Right lobe of liver (tissue), 6 donors: ENCODE data around the gene METTL26. TPM values are rescaled to one million over a fixed set of nuclear protein-coding genes. Genes with fewer than 3 reads are reported as not detected.

Experiments
- ATAC-seq, 4 donors: fragments of 200-7000 bp; cut with Tn5 transposase; one replicate each; pipeline ENCODE4 v1.9.1; 2020; ENCODE audit warnings: mild to moderate bottlenecking in 4 of 4, moderate library complexity in 4 of 4
- DNase-seq, 3 donors: peaks; one replicate each; pipeline ENCODE4 v3.0.0-alpha.2; 2020
- H3K27ac ChIP-seq, 3 donors: fragments of 200-600 bp; one replicate each; pipeline ENCODE4 v1.8.0; 2022
- H3K27me3 ChIP-seq, 2 donors: fragments of 200-600 bp; one replicate each; pipeline ENCODE4 v1.8.0; 2022
- H3K36me3 ChIP-seq, 4 donors: fragments of 200-600 bp; sonication (generic) in 1 of 4; one replicate each; pipeline versions ENCODE4 v1.5.1 to v1.8.0; 2017 to 2022; ENCODE audit warnings: control low read depth in 1 of 4
- H3K4me1 ChIP-seq, 4 donors: fragments of 200-600 bp; sonication (generic) in 1 of 4; one replicate each; pipeline versions ENCODE4 v1.5.1 to v1.8.0; 2017 to 2022; ENCODE audit warnings: control low read depth in 1 of 4
- H3K4me3 ChIP-seq, 3 donors: fragments of 200-600 bp; one replicate each; pipeline ENCODE4 v1.8.0; 2022
- H3K9me3 ChIP-seq, 4 donors: fragments of 200-600 bp; sonication (generic) in 1 of 4; one replicate each; pipeline versions ENCODE4 v1.5.1 to v1.8.0; 2017 to 2022; ENCODE audit warnings: control low read depth in 1 of 4
- POLR2A ChIP-seq: fragments of 450-650 bp; IDR thresholded peaks from one replicate; pipeline ENCODE4 v1.6.1; 2017; ENCODE audit warnings: antibody characterized with exemption, mild to moderate bottlenecking
- WGBS: methylation state at CpG from one replicate; pipeline ENCODE4 v1.1.6; 2018; ENCODE audit warnings: low coverage, low lambda C conversion rate; ENCODE audit not compliant: insufficient coverage; ENCODE audit errors: missing lambda C conversion rate; 5-methylcytosine and 5-hydroxymethylcytosine counted together
- intact Hi-C, 2 donors: fragments of 100-400 bp; cut with DNase I; formaldehyde crosslinking; loops; one replicate each; pipeline versions ENCODE4 v1.11.2 to v1.14.1; 2022
- total RNA-seq, 6 experiments: library from RNA; depleted of rRNA in 2 of 6; stranded (reverse); fragments of >200 nt in 2 of 6; fragmentation: NEBNext Ultra II Directional in 3 of 6; extraction: Animal tissue kit (Norgen Biotek cat#: 25700) in 3 of 6; gene quantifications; one replicate each; pipeline versions ENCODE4 v1.1.0 to v1.2.4, GENCODE V29; 2016 to 2023
- TF ChIP-seq, protein P1 (sequence below), 4 donors: fragments of 200-600 bp in 3 of 4; fragments of 450-650 bp in 1 of 4; IDR thresholded peaks; one replicate each; pipeline versions ENCODE4 v1.5.1 to v1.8.0; 2016 to 2022; ENCODE audit warnings: antibody characterized with exemption in 4 of 4, mild to moderate bottlenecking in 2 of 4
- donor health status: DM: no; HTN: yes; CAD: no.
- donor health status: DM: no; HTN: no; CAD: no.
- donor health status: DM: no; HTN: no; CAD: no.
- donor health status: DM: no; HTN: yes; CAD: no.
- donor health status: DM: no; HTN: yes; CAD: no.

METTL26 gene
- total RNA-seq, 6 experiments from 2014 or later, result 22.7 to 126 (median 32.6) TPM

DNA sequence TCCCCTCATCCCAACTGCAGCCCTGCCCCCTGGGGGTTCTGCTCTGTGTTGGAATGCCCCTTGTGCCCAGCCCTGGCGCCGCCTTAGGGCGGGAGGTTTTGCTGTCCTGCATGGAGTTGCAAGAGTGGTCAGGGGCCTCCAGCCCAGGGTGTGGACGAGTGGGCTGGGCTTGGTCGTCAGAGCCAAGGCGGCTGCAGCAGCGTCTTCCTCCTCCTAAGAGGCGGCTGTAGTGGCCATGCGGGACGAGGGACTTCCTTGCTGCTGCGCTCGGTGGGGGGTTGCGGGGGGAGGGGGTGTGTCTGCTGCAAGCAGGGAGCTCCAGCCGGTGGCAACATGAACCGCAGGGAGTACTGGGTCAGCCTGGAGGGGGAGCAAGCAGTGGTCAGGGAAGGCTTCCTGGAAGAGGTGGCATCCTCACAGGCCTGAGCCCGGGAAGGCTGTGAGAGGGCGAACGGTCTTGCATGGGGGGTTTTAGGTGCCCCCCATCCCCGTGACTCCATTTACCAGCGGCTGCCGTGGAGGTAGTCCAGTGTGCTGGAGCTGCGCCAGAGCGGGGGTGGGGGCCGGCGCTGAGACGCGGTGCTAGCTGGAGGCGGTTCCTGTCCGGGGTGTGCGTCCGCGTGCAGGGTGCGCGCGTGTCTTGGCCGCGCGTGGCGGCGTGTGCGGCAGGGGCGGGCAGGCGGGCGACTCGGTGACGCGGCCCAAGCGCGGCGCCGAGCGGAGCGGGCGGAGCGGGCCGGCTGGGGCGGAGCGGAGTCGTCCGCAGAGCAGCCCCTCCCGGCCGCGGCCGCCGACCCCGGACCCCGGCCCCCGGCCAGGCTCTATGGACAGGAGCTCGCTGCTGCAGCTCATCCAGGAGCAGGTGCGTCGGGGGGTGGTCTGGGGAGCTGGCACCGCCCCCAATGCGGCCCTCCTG, 39.1 kb upstream of the METTL26 start, which contains the start of gene RHBDL1:
Gene RHBDL1, plus strand, starts transcription at position 704 of the 916 bp plus-strand sequence. Its CDS starts 120 bp downstream, at position 824.
- no peaks in the 10 kb centered on the region for H3K9me3 ChIP-seq
- DNase-seq, result no peak

DNA sequence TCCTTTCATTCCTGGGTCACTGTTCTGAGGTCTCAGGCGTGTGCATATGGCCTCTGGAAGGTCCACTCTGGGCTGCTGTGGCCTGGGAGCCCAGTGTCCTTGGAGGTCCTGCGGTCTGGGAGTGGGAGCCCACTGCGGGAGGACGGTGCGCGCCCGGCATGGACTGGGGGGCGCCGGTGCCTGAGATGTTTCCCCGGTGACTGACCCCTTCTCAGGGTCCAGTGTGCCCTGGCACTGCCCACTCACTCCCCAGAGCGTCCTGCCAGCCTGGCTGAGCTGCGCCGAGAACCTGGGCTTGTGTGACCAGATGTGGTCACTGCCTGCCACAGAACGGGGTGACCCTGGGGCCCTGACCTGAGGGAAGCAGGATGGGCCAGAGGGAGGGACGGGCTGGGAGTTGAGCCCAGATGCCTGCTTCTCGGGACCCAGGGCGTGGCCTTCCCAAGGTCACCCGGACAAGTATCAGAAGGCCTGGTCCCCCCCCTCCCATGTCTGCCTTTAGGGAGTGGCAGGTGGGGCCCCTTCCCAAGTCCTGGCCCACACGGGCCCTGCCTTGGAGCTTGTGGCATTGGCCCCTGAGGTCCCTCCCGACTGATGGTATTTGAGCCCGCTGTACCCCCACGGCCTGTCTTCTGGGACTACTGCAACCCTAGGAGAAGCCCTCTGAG, 38.2 kb upstream of the METTL26 start:
- WGBS, result 20% methylated on average over 1 of the region's 22 CpGs
- H3K9me3 ChIP-seq, result no peaks in the 10 kb centered on the region
- no peak for TF ChIP-seq POLR2A
- TF ChIP-seq, protein P1, sequence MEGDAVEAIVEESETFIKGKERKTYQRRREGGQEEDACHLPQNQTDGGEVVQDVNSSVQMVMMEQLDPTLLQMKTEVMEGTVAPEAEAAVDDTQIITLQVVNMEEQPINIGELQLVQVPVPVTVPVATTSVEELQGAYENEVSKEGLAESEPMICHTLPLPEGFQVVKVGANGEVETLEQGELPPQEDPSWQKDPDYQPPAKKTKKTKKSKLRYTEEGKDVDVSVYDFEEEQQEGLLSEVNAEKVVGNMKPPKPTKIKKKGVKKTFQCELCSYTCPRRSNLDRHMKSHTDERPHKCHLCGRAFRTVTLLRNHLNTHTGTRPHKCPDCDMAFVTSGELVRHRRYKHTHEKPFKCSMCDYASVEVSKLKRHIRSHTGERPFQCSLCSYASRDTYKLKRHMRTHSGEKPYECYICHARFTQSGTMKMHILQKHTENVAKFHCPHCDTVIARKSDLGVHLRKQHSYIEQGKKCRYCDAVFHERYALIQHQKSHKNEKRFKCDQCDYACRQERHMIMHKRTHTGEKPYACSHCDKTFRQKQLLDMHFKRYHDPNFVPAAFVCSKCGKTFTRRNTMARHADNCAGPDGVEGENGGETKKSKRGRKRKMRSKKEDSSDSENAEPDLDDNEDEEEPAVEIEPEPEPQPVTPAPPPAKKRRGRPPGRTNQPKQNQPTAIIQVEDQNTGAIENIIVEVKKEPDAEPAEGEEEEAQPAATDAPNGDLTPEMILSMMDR (IDR thresholded peaks at IDR 0.05), result no peak
- H3K27ac ChIP-seq, result no peak overlapping the region
- DNase-seq (no peak), ATAC-seq (no peak)
- no peak overlapping the region for H3K4me3 ChIP-seq
- intact Hi-C loops, result no loop called here
- peaks cover 0 to 43% (median 15%) of the 10 kb centered on the region in 4 donors for H3K36me3 ChIP-seq
- H3K4me1 ChIP-seq, result peaks cover 0 to 7% (median 0%) of the 10 kb centered on the region in 4 donors
- no peaks in the 10 kb centered on the region for H3K27me3 ChIP-seq

More for the DNA sequence above, 39.1 kb upstream of the METTL26 start, which contains the start of gene RHBDL1:
- 8% methylated on average over 2 of the region's 73 CpGs for WGBS
- intact Hi-C loops, result no loop called here
- TF ChIP-seq POLR2A, result no peak
- TF ChIP-seq, protein P1 (IDR thresholded peaks at IDR 0.05), result no peak
- Histone ChIP-seq H3K27ac (no peak within 1 kb of the TSS), H3K27me3 (no peaks in the 10 kb centered on the region), H3K36me3 (peaks cover 0 to 35% (median 13%) of the 10 kb centered on the region in 4 donors), H3K4me3 (peak within 1 kb of the TSS in 2 of 3 donors; percentile 18 to 38), H3K4me1 (peaks cover 0 to 5% (median 0%) of the 10 kb centered on the region in 4 donors)
- no peak for ATAC-seq

DNA sequence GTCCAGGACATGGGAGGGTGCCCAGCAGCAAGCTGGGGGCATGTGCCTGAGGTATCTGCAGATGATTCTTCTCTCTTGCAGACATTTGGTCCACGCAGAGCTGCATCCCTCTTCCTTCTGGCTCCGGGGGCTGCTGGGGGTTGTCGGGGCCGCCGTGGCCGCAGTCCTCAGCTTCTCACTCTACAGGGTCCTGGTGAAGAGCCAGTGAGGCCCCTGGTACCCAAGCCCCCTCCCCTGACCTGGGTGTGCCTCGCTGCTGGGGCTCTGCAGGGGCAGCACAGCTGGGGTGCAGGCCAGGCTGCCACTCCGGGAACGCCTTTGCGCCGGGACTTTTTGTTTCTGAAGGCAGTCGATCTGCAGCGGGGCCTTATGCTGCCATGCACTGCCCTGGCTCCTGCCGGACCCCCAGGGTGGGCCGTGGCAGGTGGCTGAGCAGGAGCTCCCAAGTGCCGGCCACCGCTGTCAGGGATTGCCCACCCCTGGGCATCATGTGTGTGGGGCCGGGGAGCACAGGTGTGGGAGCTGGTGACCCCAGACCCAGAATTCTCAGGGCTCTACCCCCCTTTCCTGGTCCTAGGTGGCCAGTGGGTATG, 37.4 kb upstream of the METTL26 start:
- no peak overlapping the region for H3K4me3 ChIP-seq
- peaks cover 0 to 43% (median 15%) of the 10 kb centered on the region in 4 donors for H3K36me3 ChIP-seq
- TF ChIP-seq, protein P1 (IDR thresholded peaks at IDR 0.05), result no peak
- no peak for TF ChIP-seq POLR2A
- peaks cover 0 to 10% (median 0%) of the 10 kb centered on the region in 4 donors for H3K4me1 ChIP-seq
- DNase-seq (no peak), ATAC-seq (no peak)
- H3K9me3 ChIP-seq, result no peaks in the 10 kb centered on the region
- intact Hi-C loops, result no loop called here
- H3K27ac ChIP-seq, result no peak overlapping the region
- WGBS, result no CpG with 5 or more reads among the region's 18 CpGs
- H3K27me3 ChIP-seq, result no peaks in the 10 kb centered on the region

DNA sequence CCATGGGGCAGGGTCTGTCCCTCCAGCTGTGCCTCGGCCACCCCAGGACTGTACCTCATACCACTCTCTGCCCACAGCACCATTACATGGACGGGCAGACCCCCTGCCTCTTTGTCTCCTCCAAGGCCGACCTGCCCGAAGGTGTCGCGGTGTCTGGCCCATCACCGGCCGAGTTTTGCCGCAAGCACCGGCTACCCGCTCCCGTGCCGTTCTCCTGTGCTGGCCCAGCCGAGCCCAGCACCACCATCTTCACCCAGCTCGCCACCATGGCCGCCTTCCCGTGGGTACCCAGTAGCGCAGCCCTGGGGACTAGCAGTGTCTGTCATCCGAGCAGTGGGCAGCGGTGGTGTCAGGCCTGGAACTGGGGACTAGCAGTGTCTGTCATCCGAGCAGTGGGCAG, 36.7 kb upstream of the METTL26 start:
- no CpG with 5 or more reads among the region's 21 CpGs for WGBS
- Histone ChIP-seq H3K4me1 (peaks cover 0 to 10% (median 0%) of the 10 kb centered on the region in 4 donors), H3K36me3 (peaks cover 0 to 43% (median 15%) of the 10 kb centered on the region in 4 donors), H3K4me3 (no peak overlapping the region), H3K9me3 (no peaks in the 10 kb centered on the region), H3K27ac (no peak overlapping the region), H3K27me3 (no peaks in the 10 kb centered on the region)
- ATAC-seq (no peak), DNase-seq (no peak)
- intact Hi-C loops, result no loop called here
- TF ChIP-seq, protein P1 (IDR thresholded peaks at IDR 0.05), result no peak
- no peak for TF ChIP-seq POLR2A
